GM23248 (cell line): ENCODE results near the gene MYOM1. TPM values are rescaled to one million over a fixed set of nuclear protein-coding genes. Genes with fewer than 3 reads are reported as not detected.

Experiments
- DNase-seq: peaks from one replicate; pipeline ENCODE4 v3.0.0-alpha.2; 2015
- H2AFZ ChIP-seq: fragments of 200-600 bp; sonication (generic); 2 replicates; pipeline ENCODE4 v1.6.1; 2016; ENCODE audit warnings: antibody characterized with exemption
- H3F3A ChIP-seq: fragments of 200-600 bp; sonication (generic); 2 replicates; pipeline ENCODE4 v1.6.1; 2016; ENCODE audit warnings: mild to moderate bottlenecking, antibody characterized with exemption, mixed run types; ENCODE audit not compliant: insufficient read depth
- H3K27ac ChIP-seq: fragments of 200-600 bp; sonication (generic); 2 replicates; pipeline ENCODE4 v1.5.1; 2016; ENCODE audit warnings: mild to moderate bottlenecking
- H3K27me3 ChIP-seq: fragments of 200-600 bp; sonication (generic); replicated peaks from 2 replicates; pipeline ENCODE4 v1.6.1; 2016; ENCODE audit warnings: mild to moderate bottlenecking; ENCODE audit not compliant: insufficient read depth
- H3K36me3 ChIP-seq: fragments of 200-600 bp; sonication (generic); 2 replicates; pipeline ENCODE4 v1.6.1; 2016; ENCODE audit warnings: low read depth, mild to moderate bottlenecking
- H3K4me1 ChIP-seq: fragments of 200-600 bp; sonication (generic); 2 replicates; pipeline ENCODE4 v1.6.1; 2016; ENCODE audit warnings: mild to moderate bottlenecking; ENCODE audit not compliant: insufficient read depth
- H3K4me2 ChIP-seq: fragments of 200-600 bp; sonication (generic); one replicate; pipeline ENCODE4 v1.6.1; 2016; ENCODE audit warnings: mild to moderate bottlenecking; ENCODE audit not compliant: unreplicated experiment
- H3K4me3 ChIP-seq: fragments of 200-600 bp; sonication (generic); 2 replicates; pipeline ENCODE4 v1.5.1; 2016; ENCODE audit warnings: mild to moderate bottlenecking
- H3K79me2 ChIP-seq: fragments of 200-600 bp; sonication (generic); 2 replicates; pipeline ENCODE4 v1.6.1; 2016; ENCODE audit warnings: mild to moderate bottlenecking; ENCODE audit not compliant: insufficient read depth
- H3K9ac ChIP-seq: fragments of 200-600 bp; sonication (generic); 2 replicates; pipeline ENCODE4 v1.6.1; 2016; ENCODE audit warnings: mild to moderate bottlenecking
- H3K9me2 ChIP-seq: fragments of 200-600 bp; sonication (generic); 2 replicates; pipeline ENCODE4 v1.6.1; 2016; ENCODE audit warnings: mixed run types, mild to moderate bottlenecking, moderate library complexity; ENCODE audit not compliant: insufficient read depth
- H3K9me3 ChIP-seq: fragments of 200-600 bp; sonication (generic); one replicate; pipeline ENCODE4 v1.6.1; 2017; ENCODE audit warnings: low read depth
- H4K20me1 ChIP-seq: fragments of 200-600 bp; sonication (generic); 2 replicates; pipeline ENCODE4 v1.6.0; 2016; ENCODE audit not compliant: insufficient read depth
- EZH2 ChIP-seq: fragments of 200-600 bp; sonication (generic); IDR thresholded peaks from 2 replicates; pipeline ENCODE4 v1.6.1; 2018; ENCODE audit warnings: antibody characterized with exemption, mild to moderate bottlenecking; ENCODE audit not compliant: insufficient read depth, poor library complexity, severe bottlenecking
- EZH2phosphoT487 ChIP-seq: fragments of 200-600 bp; sonication (generic); IDR thresholded peaks from 2 replicates; pipeline ENCODE4 v1.6.1; 2018; ENCODE audit warnings: antibody characterized with exemption, moderate library complexity, mild to moderate bottlenecking, low read depth; ENCODE audit not compliant: insufficient read depth
- WGBS, 2 experiments: methylation state at CpG; one replicate each; pipeline ENCODE4 v1.1.6; 2015 to 2017; ENCODE audit warnings: low lambda C conversion rate in 2 of 2, low coverage in 1 of 2; ENCODE audit errors: missing lambda C conversion rate in 2 of 2; 5-methylcytosine and 5-hydroxymethylcytosine counted together
- in situ Hi-C: fragments of 300-500 bp; cut with MboI; formaldehyde crosslinking; loops from 2 replicates; pipeline ENCODE4 v1.15.0; 2020
- polyA plus RNA-seq: library from polyadenylated mRNA; unstranded; fragments of >200 nt; fragmentation: Nextera tagmentation; extraction: Ambion mirVana; gene quantifications from 2 replicates; pipeline ENCODE4 v1.2.1, GENCODE V29; 2016
- total RNA-seq: library from RNA; depleted of rRNA; stranded (reverse); fragments of >200 nt; shearing (Covaris generic); gene quantifications from 2 replicates; pipeline ENCODE4 v1.2.3, GENCODE V29; 2014

MYOM1 gene
- total and polyA plus RNA-seq, 2 experiments from 2014 or later = 0.64 to 0.65 TPM

GRCh38 chr18:3037423-3037915, 182.3 kb downstream of the MYOM1 start:
- H3K4me2 ChIP-seq = no peak overlapping the region
- in situ Hi-C loops = loop anchor here (25.0 kb wide), 1 partner anchor 100 kb away; no protein-coding TSS in a partner anchor
- TF ChIP-seq EZH2 (no peak), EZH2phosphoT487 (no peak)

GRCh38 chr18:3036108-3036507, 183.7 kb downstream of the MYOM1 start:
- WGBS, 2 experiments = 77 to 91% methylated on average over 5 of the region's 5 CpGs

More at GRCh38 chr18:3037423-3037915, 182.3 kb downstream of the MYOM1 start:
- H3K9me2 ChIP-seq = no peaks in the 10 kb centered on the region
- no peaks in the 10 kb centered on the region for H3K27me3 ChIP-seq
- 43% methylated on average over 4 of the region's 4 CpGs for WGBS, 2 experiments
- peak overlapping the region; percentile 64 for H2AFZ ChIP-seq
- H3K79me2 ChIP-seq = no peaks in the 10 kb centered on the region
- H3K27ac ChIP-seq = peak overlapping the region; percentile 7; the same call in 1 of the 2 replicates
- peak; percentile 84 for DNase-seq
- H3K9ac ChIP-seq = no peak overlapping the region
- H4K20me1 ChIP-seq = no peaks in the 10 kb centered on the region
- H3K4me3 ChIP-seq = no peak overlapping the region
- H3K36me3 ChIP-seq = no peaks in the 10 kb centered on the region
- no peaks in the 10 kb centered on the region for H3K9me3 ChIP-seq
- H3F3A ChIP-seq = no peaks in the 10 kb centered on the region
- peaks cover 8% of the 10 kb centered on the region; the same call in 1 of the 2 replicates for H3K4me1 ChIP-seq

GRCh38 chr18:3035635-3036034, 184.1 kb downstream of the MYOM1 start:
- in situ Hi-C loops = loop anchor here (25.0 kb wide), 1 partner anchor 98 kb away; no protein-coding TSS in a partner anchor
- no peaks in the 10 kb centered on the region for H3K9me2 ChIP-seq
- H3F3A ChIP-seq = no peaks in the 10 kb centered on the region
- H3K4me3 ChIP-seq = no peak overlapping the region
- no peak overlapping the region for H2AFZ ChIP-seq
- no peaks in the 10 kb centered on the region for H3K27me3 ChIP-seq
- no peaks in the 10 kb centered on the region for H3K36me3 ChIP-seq
- H3K9me3 ChIP-seq = no peaks in the 10 kb centered on the region
- no peaks in the 10 kb centered on the region for H3K79me2 ChIP-seq
- no peak for TF ChIP-seq EZH2phosphoT487
- TF ChIP-seq EZH2 = no peak
- peaks cover 8% of the 10 kb centered on the region; the same call in 1 of the 2 replicates for H3K4me1 ChIP-seq
- no peak for DNase-seq
- no peak overlapping the region for H3K9ac ChIP-seq
- no peak overlapping the region for H3K27ac ChIP-seq
- WGBS, 2 experiments = 83 to 86% methylated on average over 5 of the region's 5 CpGs
- H4K20me1 ChIP-seq = no peaks in the 10 kb centered on the region
- H3K4me2 ChIP-seq = no peak overlapping the region

More at GRCh38 chr18:3036108-3036507, 183.7 kb downstream of the MYOM1 start:
- H3K4me2 ChIP-seq = no peak overlapping the region
- H4K20me1 ChIP-seq = no peaks in the 10 kb centered on the region
- no peaks in the 10 kb centered on the region for H3F3A ChIP-seq
- no peak for TF ChIP-seq EZH2
- TF ChIP-seq EZH2phosphoT487 = no peak
- H3K4me3 ChIP-seq = no peak overlapping the region
- peaks cover 8% of the 10 kb centered on the region; the same call in 1 of the 2 replicates for H3K4me1 ChIP-seq
- in situ Hi-C loops = loop anchor here (25.0 kb wide), 1 partner anchor 99 kb away; no protein-coding TSS in a partner anchor
- H3K9ac ChIP-seq = no peak overlapping the region
- H3K36me3 ChIP-seq = no peaks in the 10 kb centered on the region
- no peaks in the 10 kb centered on the region for H3K79me2 ChIP-seq
- DNase-seq = no peak
- H3K27me3 ChIP-seq = no peaks in the 10 kb centered on the region
- no peaks in the 10 kb centered on the region for H3K9me2 ChIP-seq
- H3K9me3 ChIP-seq = no peaks in the 10 kb centered on the region
- no peak overlapping the region for H3K27ac ChIP-seq
- H2AFZ ChIP-seq = no peak overlapping the region

GRCh38 chr18:3032721-3033120, 187.0 kb downstream of the MYOM1 start:
- in situ Hi-C loops = loop anchor here (25.0 kb wide), 1 partner anchor 95 kb away; no protein-coding TSS in a partner anchor
- H3K9me3 ChIP-seq = no peaks in the 10 kb centered on the region
- no peak overlapping the region for H3K4me3 ChIP-seq
- no peaks in the 10 kb centered on the region for H3K79me2 ChIP-seq
- H3F3A ChIP-seq = no peaks in the 10 kb centered on the region
- H2AFZ ChIP-seq = no peak overlapping the region
- no peak overlapping the region for H3K4me2 ChIP-seq
- no peak overlapping the region for H3K9ac ChIP-seq
- H3K27ac ChIP-seq = no peak overlapping the region
- H4K20me1 ChIP-seq = no peaks in the 10 kb centered on the region
- H3K9me2 ChIP-seq = no peaks in the 10 kb centered on the region
- peaks cover 9% of the 10 kb centered on the region for H3K4me1 ChIP-seq
- no peaks in the 10 kb centered on the region for H3K27me3 ChIP-seq
- DNase-seq = no peak
- H3K36me3 ChIP-seq = no peaks in the 10 kb centered on the region
- 65 to 76% methylated on average over 3 of the region's 3 CpGs for WGBS, 2 experiments
- TF ChIP-seq EZH2phosphoT487 = no peak
- no peak for TF ChIP-seq EZH2
